ENCODE measurements around the gene ARHGEF6.

The ARHGEF6 gene

DNA sequence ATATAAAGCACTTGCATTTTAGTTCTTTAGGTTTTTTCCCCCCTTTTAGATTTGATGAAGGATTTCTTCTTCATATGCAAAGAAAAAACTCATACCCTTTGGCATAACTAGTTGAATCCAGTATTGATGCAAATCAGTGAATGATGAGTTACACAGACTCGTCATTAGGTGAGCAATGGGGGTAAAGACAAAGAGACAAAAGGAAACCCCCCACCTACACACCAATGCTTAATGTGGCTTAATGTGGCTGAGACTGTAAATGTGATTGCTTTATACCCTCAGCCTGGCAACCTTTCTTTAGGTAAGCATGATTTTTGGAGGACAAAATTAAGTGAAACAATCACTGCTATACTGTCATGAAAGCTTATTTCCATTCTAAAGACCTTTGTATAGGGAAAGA, 93.3 kb downstream of the ARHGEF6 start:
- no peak for DNase-seq

DNA sequence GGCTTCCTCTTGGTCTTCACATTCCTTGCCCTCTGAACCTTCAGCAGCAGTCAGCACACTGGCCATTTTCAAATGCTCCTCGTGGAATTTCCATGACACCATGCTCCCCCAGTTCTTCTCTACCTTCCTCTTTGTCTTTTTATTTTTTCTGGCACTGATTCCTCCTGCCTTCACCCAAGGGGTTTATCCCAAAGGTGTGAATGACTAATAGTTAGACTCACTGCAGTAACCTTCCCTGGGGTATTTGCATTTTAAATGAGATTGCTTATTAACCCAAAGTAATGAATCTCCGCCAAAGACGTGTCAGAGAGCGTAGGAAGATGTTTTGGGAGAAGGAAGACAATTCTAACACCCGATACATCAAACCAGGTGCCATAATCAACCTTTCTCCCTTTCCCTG, 96.6 kb downstream of the ARHGEF6 start:
- no peak for DNase-seq

DNA sequence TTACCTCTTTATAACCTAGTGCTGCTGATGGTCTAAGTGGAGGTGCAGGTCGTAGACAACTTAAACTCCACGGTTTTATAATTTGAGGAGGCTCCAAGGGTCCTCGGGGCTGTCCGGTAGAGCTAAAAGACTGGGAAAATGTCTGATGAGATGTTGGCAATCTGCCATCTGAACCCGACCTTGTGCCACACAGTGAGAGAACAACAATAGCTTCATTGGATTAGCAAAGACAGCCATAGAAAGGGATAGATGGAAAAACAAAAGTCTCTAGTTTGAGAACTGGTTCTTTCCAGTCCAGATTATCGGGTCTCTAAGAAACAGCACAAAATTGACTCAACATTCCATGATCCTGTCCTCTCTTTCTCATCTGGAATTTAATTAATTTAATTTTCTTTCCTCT, 101.2 kb downstream of the ARHGEF6 start:
- DNase-seq: no peak

DNA sequence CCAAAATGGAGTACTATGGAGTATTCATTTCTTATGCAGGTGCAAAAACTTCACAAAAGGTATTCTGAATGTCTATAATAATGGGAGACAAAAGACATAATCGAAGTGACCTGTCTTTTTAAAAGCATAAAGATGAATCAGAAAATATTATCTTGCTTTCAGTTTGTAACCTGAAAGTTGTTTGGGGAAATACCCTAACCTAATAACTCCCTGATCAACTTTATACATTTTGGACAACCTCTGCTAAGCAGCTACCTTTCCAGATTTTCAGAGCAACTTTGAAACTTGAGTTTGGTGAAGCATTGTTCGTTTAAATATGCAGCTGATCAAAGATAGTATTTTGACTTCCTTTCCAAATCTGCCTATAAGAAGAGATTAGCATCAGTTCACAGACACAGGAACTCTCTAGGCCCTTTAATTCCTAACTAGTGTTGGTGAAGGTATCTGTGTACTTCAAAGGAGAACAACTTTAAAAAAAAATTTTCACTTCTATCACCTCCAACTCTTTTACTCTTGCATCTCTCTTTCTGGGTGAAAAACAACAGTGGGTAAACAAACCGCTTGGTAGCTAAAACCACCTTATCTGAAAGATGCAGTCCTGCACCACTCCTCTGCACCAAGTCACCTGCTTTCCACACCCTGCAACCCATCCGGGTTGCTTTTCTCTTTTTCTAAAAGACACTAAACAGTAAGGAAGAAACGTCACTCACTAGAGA, 106.3 kb downstream of the ARHGEF6 start:
- no peak for DNase-seq

DNA sequence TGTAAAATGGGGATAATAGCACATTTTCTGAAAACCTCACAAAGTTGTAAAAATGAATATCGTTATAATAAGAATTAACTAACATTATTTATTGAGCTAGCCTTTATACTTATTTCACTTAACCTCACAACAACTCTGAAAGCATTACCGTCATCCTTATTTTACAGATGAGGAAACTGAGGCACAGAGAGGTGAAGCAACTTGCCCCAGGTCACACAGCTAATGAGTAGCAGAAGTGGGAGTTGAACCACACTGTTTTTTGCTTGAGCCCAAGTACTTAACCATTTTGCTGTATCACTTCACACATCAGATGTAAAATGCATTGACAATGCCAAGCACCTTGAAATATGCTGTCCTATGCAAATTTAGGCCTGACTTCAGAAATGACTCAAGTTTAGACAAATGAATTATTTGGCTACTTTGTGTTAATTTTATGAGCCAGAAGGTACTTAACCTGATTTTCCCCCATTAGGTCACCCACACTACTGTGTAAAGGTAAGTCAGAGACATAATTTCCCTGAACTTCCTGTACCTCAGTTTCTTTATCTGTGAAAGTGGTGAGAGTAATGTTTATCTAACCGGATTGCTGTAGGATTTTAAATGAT, 109.6 kb downstream of the ARHGEF6 start:
- DNase-seq: no peak

DNA sequence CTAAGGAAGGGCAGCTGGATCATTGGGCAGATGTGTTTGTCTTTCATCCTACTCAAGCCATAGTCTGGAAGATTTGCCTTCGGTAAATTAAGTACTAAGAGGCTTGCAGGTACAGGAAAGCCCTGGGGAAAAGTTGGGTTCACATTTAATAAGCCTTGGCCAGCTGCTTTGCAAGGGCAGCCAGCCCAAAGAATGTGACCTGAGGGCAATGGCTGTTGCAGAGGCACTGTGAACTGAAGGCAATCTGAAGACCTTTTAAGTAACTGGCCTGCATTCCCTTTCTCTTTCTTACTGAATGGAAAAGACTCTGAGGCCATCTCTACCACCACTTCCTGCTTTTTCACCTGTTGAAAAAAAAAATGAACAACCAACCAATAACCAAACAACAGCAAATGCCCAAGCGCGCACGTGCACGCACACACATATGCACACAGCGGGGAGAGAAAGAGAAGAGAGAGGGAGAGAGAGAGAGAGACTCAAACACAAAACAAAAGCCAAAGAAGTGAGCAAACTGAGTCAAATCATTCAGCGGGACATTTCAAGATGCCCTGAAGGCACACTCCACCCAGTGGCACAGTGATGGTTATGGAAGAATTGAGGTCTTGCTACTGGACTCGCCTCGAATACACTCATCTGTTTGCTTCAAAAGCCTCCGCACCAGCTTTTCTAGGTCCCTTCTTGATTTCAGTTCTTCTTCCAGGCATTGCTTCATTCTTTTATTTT, 113.1 kb downstream of the ARHGEF6 start:
- DNase-seq: no peak

DNA sequence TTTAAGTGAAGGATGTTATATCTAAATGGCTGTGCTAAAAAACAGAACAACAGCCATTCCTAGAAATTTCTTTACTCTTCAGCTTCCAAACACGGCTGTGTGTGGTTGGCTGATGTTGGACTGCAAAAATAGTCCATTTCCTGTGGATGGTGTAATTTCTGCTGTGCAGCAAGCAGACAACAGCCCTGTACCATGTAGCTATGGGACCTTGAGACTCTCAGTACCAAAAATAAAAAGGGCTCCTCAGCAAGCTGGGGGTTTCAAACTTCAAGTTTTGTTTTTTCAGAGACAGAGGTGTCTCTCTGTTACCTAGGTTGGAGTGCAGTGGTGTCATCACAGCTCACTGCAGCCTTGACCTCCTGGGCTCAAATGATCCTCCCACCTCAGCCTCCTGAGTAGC, 114.6 kb downstream of the ARHGEF6 start:
- no peak for DNase-seq

DNA sequence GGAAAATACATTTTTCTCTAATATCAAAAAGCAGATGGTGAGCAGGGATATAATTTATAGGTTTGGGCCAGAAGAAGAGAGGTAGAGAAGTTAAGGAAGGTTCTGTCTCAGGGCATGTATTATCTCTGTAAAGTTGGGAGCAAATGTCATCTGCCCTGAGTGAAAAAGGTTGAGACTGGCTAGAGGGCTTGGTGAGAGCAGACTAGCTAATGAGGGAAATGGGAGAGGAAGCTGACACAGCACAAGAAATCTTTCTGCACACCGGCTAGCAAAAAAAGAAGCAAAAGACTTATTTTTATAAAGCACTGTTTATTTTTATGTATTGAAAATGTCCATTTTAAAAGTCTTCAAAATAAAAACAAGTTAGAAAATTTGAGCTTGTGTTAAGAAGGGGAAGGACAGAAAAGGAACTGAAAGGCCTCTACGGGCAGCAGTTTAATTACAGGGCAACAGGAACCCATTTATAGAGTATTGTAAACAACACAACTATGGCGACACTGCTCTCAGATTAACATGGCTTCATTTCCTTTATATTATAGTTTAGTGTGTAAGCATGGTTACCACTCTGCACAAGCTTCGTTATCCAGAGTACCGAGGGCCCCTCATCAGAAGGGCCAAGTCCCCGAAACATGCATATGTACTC, 115.4 kb downstream of the ARHGEF6 start:
- DNase-seq: no peak

DNA sequence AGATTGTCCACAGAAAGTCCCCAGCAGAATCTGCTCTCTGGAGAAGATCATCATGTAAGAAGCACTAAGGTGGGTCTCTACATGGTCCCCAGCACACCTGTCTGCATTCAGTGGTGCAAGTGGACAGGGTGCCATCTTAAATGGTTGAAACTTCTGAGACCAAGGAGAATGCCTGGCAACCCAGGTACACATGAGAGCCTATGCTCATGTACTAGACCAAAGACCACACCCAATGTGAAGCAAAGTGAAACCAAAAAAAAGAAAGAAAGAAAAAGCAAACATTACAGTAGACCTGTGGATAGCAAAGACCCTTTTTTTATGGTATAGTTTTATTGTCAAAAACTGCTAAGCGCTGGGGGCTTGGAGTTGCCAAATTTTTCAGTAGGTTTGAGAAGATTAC, 117.8 kb downstream of the ARHGEF6 start:
- no peak for DNase-seq

DNA sequence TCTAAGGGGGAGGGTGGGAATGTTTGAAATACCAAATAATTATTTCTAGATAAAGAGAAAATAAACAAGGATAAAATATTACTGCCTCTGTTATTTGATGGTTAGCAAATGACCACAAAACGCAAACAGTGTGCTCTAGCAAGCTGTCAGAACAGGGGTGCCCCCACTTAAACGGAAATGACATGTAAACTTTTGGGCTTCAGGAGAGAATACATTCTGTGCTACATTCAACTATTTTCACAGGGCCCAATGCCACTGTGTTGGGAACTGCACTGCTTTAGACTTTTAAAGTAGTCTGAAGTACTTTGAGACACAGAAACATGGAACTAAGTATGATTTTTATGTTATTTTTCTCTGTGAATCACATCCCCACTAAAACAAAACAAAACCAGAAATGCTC, 118.6 kb downstream of the ARHGEF6 start:
- DNase-seq: no peak

DNA sequence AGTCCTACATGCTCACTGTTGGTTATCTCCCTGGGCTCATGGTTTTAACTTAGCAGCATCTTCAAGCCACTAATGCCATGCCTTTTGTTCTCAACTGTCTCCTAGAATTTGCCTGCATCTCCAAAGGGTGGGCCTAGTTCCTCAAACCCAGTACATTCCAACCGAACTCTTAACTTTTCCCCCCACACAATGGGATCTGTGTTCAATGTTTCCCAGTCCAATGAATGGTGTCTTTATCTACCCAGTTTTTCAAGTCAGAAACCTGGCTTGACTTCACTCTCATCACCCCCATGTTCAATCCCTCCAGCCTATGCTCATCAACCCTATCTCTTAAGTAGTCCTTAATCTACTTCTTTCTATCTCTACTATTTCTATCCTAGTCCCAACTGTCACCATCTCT, 119.8 kb downstream of the ARHGEF6 start:
- no peak for DNase-seq

DNA sequence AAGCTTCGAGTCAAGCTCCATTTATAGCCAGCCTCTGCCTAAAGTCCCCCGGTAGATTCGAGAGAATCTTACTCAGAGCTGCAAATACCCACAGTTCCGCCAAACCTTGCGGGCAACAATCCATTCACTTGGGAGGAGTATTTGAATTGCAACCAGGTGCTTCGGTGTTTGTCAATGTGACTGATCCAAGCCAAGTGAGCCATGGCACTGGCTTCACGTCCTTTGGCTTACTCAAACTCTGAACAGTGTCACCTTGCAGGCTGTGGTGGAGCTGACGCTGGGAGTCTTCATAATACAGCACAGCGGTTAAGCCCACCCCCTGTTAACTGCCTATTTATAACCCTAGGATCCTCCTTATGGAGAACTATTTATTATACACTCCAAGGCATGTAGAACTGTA, 121.6 kb downstream of the ARHGEF6 start:
- DNase-seq: no peak

DNA sequence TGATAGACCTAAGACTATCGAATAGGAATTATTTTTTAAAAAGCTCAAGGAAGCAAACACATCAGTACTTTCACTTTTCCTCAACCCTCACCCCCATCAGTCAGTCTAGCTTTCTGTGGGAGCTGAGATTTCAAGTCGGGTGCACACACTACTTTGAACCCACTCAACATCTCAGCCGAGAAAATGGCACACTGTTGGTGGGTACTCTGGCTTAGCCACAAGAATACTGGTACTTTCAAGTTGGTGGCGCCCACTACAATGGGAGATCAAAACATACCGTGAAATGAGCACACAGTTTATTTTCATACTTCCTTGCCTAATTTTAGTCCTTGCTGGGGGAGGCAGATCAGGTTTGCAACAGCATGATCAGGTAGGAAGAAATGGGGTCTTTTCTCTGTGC, 122.6 kb downstream of the ARHGEF6 start:
- no peak for DNase-seq

DNA sequence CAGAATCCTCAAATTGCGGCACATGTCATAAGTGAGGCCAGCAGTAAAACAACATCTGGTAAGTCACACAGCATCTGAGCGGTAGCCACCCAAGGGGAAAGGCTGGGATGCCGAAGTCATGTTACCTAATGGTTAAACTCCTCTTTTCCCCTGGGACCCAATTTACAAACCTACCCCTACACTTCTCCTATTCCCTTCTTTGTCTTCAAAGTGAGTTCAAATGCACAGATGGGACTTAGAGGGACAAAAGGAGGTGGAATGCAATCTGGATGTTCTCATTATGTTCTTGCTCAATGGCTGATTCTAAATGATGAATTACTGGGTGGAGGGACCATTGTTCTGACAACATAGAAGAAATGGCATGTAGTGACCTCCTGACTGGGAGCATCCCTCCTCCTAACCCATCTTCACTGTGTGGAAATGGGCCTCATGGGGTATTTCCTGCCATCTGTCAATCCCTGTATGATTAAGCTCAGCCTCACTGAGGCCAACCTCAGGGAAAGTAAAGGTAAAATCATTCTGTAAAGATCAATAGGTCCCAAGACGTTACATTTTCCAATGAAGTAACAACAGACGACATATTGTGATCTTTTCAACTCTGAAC, 124.3 kb downstream of the ARHGEF6 start:
- DNase-seq: no peak

DNA sequence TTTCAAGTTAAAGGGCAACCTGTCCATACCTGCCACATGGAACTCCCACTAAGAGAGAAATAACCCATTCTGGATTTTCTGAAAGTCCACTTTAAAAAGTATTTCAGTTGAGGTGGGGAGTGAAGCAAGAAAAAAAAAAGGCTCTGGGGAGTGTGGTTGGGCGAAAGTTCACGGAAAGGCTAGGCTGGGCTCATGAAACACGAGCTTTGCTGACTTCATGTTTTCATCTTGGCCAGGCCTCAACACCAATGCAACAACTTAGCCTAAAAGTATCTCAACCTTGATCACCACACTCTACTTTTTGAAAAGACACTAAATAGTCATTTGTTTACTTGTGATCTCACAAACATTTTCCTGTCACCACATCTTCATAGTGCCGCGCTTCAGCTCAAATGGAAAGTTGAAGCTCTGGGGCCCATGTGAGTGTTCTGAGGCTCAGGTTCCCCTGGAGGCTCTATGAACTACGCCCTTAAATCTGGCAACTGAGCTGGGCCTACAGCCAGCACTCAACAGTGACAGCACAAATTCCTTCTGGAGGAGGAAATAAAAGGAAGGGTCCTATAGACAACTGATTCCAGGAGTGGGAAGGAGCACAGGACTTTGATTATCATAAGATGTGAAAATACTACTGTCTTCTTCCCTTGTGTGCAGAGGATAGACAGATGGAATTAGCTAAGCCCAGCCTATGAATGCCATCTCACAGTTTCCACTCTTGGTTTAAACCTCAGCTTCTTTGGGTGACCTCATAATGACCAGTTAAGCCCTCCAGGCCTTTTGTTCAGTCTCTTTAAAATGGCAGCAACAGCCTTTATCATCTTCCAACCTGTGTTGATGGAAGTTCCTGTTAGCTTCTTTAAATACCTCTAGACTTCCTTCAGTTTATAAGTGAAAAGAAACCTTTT, 127.7 kb downstream of the ARHGEF6 start:
- DNase-seq: no peak

DNA sequence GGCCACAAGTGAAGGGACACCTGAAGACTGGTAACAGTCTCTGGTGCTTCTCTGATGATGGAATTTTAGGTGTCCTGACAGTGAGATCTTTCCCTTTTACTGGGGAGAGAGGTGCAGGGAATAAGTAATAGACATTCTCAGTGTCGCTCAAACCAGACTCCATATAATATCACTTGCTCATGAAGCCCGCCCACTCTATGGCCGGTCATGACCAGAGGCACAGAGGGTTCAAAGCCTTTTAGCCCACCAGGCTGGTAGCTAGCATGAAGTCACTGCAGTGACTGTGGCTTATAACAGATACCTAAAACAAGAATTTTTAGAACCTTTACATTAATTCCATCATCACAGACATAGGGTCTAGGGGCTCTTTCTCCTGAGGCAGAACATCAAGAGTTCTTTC, 129.9 kb downstream of the ARHGEF6 start:
- no peak for DNase-seq

DNA sequence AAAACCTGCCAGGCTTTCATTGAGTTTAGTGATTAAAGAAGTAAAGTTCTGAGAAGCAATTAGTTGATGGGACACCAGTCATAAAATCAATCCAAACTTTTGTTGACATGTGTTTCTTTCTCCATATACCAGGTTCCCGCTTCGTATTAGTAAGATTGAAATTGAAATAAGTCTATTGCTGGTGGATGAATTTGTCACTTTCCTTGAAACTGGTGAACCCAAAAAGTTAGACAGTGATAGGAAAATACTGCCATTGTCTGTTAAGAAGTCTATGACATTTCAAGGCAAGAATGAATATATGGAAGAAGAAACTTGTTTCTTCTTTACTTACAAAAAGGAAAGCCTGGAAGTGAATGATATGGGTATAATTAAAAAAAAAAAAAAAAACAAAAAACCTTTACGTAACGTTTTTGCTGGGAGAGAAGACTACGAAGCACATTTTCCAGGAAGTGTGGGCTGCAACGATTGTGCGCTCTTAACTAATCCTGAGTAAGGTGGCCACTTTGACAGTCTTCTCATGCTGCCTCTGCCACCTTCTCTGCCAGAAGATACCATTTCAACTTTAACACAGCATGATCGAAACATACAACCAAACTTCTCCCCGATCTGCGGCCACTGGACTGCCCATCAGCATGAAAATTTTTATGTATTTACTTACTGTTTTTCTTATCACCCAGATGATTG, 132.9 kb downstream of the ARHGEF6 start, which contains the start of gene CD40LG:
Gene CD40LG, plus strand, starts transcription at position 482 of the 684 bp plus-strand sequence. Its CDS starts 91 bp downstream, at position 573.
- DNase-seq: no peak

DNA sequence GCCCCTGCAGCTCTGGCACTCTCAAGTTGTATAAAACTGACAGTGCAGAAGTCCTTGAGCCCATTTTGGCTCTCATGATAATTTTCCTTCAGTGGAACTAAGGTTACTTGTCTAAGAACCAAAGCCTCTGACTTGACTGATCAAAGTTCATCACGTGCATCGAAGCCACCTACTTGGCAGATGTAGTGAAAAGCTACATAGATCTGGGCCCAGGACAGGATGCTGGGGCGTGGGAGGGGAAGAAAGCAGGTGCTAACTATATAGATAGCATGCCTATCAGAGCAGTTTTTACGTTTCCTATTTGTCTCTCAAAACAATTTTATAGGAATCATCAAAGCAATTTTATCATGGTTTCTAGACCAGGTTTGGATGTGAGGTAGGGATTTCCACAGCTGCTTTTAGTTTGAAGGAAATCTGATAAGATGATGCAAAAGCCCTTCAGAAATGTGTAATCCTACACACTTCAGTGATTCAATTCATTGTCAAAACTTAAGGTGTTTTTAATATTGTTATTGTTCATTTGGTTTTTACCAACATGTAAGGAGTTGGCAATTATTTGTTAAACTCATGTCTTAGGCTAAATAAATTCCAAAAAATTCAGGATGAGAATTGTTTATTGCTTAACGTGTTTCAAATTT, 134.0 kb downstream of the ARHGEF6 start:
- no peak for DNase-seq

DNA sequence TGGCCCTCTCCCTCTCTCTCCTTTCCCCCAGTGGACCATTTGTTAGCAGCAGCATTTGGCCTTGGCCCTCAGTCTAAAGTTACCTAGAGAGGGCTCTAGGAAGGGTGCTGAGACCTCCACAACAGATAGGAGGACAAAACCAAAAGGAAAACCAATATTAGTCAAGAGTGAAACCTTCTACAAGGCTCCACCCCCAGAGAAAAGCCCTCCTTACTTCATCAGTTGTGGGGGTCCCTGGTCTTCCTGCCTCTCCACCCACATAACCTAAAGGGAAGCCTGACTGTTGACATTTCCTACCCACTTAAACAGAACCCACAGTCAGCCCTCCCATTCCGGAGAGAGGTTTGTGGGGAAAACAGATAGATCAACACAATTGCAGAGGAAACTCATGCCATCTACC, 137.5 kb downstream of the ARHGEF6 start:
- no peak for DNase-seq

DNA sequence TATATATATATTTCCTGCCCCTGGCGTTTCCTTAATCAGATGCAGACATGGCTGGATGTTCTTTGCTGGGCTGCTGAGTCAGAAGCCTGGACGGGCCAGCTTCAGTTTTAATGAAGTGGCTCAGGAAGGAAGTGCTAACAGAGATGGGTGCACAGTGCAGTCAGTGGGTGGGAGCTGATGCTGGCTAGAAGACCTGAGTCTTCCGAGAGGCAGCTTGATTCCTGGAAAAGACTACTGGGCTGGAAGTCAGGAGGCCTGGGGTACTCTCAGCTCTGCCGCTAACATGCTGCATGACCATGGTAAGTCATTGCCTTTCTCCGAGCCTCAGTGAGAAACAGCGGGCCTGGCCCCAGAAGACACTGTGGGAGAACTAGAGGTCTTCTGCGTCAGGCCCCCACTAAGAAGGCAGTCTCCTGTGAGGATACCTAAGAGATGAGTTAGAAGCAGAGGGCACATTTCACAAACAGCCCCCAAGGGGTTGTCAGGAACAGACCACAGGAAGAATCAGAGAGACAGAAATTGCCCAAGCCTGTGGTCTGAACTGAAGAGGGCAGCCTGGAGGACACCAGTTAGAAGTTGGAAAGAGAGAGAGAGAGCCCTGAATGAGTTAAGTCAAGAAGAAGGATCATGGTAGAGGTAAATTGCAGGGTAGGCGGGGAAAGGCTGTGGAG, 141.1 kb downstream of the ARHGEF6 start:
- peak; percentile 22 for DNase-seq
